GM12872 (cell line): ENCODE measurements around the gene OR8G5.

Source experiments
- CTCF ChIP-seq: IDR thresholded peaks from 3 replicates; pipeline ENCODE4 v1.5.1; 2011; ENCODE audit warnings: low read depth, mild to moderate bottlenecking, low read length, moderate library complexity; ENCODE audit not compliant: insufficient read depth

Gene OR8G5

DNA sequence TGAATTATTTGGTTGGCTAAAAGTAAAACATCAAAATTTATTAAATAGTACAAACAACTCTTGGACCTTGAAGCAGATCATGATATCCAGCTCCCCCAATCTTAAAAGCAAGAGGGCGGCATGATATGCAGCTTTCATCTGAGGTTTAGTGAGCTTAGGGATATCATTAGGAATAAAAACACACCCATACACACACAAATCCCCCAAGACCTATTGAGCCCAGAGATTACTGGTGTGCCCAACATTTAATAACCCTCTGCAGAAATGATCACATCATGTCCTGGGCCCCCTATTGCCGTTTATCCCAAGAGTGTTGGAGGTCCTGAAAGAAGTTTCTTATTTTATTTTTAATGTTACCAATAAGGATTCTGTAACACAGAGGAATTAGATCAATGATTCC is 57.7 kb downstream of the OR8G5 start, which contains the start of gene OR8D1:
Gene OR8D1, minus strand, starts transcription at position 101 of the 400 bp plus-strand sequence. CDS start 3,183 bp downstream, outside the sequence.
- TF ChIP-seq CTCF, result no peak

- TF ChIP-seq CTCF, result no peak
Measured at GRCh38 chr11:124315052-124315451, 58.9 kb downstream of the OR8G5 start.
